GF-D8 (cell line): ENCODE measurements around the gene TAAR1.
A peak's percentile ranks its signal among the peaks of the same experiment; 100 is the strongest.
"Not testable (repeated sequence)": the region's sequence is repeated elsewhere in the genome, so short reads cannot be mapped to it uniquely, and the experiment has no call there.

ENCODE experiments used
- DNase-seq: peaks from one replicate; lab custom pipeline; 2025; lab: John Stamatoyannopoulos, UW

The TAAR1 gene

GRCh38 chr6:132659082-132659481 is at the start of gene TAAR1:
TAAR1 (minus strand) TSS chr6:132659182; CDS start chr6:132646003, 13,179 bp downstream.
- no peak for DNase-seq

GRCh38 chr6:132708771-132709170 is 49.8 kb upstream of the TAAR1 start:
- no peak for DNase-seq

- DNase-seq: no peak
These were observed 49.0 kb upstream of the TAAR1 start for GRCh38 chr6:132708002-132708401.

GRCh38 chr6:132706756-132707155 is 47.8 kb upstream of the TAAR1 start:
- DNase-seq: not testable (repeated sequence)

GRCh38 chr6:132703936-132704335 is 45.0 kb upstream of the TAAR1 start:
- DNase-seq: no peak

GRCh38 chr6:132698608-132699007 is 39.6 kb upstream of the TAAR1 start:
- DNase-seq: no peak

- no peak for DNase-seq
These were observed 36.8 kb upstream of the TAAR1 start for GRCh38 chr6:132695773-132696172.

- no peak for DNase-seq
These were observed 34.5 kb upstream of the TAAR1 start for GRCh38 chr6:132693478-132693877.

- DNase-seq: no peak
These were observed 31.7 kb upstream of the TAAR1 start for GRCh38 chr6:132690678-132691077.

GRCh38 chr6:132687306-132687705 is 28.3 kb upstream of the TAAR1 start:
- DNase-seq: no peak

- no peak for DNase-seq
These were observed 27.5 kb upstream of the TAAR1 start for GRCh38 chr6:132686531-132686930.

- DNase-seq: no peak
These were observed 26.0 kb upstream of the TAAR1 start for GRCh38 chr6:132685009-132685408.

GRCh38 chr6:132684272-132684671 is 25.3 kb upstream of the TAAR1 start:
- DNase-seq: no peak

- no peak for DNase-seq
These were observed 24.6 kb upstream of the TAAR1 start for GRCh38 chr6:132683543-132683942.

GRCh38 chr6:132679094-132679493 is 20.1 kb upstream of the TAAR1 start:
- DNase-seq: not testable (repeated sequence)

- DNase-seq: peak; percentile 17
These were observed 16.8 kb upstream of the TAAR1 start for GRCh38 chr6:132675749-132676148.

- DNase-seq: no peak
These were observed 16.0 kb upstream of the TAAR1 start for GRCh38 chr6:132675002-132675401.

GRCh38 chr6:132673376-132674094 is 14.6 kb upstream of the TAAR1 start:
- DNase-seq: no peak

GRCh38 chr6:132671295-132671694 is 12.3 kb upstream of the TAAR1 start:
- no peak for DNase-seq

- DNase-seq: no peak
These were observed 10.8 kb upstream of the TAAR1 start for GRCh38 chr6:132669690-132670291.

GRCh38 chr6:132666118-132666517 is 7.1 kb upstream of the TAAR1 start:
- DNase-seq: no peak

GRCh38 chr6:132664309-132665034 is 5.5 kb upstream of the TAAR1 start:
- no peak for DNase-seq

GRCh38 chr6:132663661-132664060 is 4.7 kb upstream of the TAAR1 start:
- DNase-seq: no peak
